ENCODE results near the gene CALML3.

DNA sequence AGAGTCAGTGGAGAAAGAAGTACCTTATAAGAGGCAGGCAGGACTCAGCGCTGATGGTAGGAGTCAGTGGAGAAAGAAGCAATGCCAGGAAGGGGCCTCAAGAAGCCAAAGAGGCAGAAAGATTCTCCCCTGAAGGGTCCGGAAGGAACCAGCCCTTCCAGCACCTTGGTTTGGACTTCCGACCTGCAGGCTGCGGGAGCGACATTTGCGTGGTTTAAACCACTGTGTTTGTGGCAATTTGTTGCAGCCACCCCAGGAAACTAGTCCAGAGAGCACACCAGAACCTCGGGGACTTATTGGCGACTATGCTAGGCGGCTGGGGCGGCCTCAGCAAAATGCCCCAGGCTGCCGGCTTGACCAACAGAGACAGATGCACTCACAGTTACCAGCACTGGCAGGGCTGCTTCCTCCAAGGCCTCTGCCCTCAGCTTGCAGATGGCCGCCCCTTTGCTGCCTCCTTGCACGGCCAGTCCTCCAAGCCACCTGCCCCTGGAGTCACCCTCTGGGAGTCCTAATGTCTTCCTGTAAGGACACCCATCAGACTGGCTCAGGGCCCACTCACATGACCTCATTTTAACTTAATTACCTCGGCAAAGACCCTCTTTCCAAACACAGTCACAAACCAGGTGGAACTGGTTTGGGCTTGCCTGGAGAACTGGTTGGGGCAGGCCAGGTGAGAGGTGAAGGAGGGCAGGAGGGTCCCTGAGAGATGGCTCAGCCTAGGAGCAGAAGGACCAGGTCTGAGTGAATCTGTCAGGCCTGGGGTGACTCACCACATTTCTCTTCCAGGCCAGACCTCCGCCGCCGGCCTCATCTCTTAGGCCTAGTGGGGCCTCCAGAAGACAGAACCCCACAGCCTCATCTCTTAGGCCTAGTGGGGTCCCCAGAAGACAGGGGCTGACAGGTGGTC, 26.1 kb downstream of the CALML3 start:
- TF ChIP-seq CTCF (conservative IDR thresholded peaks at IDR 0.05 in 1 of 2, IDR thresholded peaks at IDR 0.05 in 1 of 2; ENCODE audit: low read depth in 1 of 2, low read length in 2 of 2) (no peak), EZH2 (IDR thresholded peaks at IDR 0.05; ENCODE audit: low read length, missing control alignments) (no peak)
